Femur (tissue), 1 donor: ENCODE data around the gene PRICKLE1.

Source experiments
- DNase-seq: peaks from one replicate; pipeline ENCODE4 v3.0.0-alpha.2; 2017

PRICKLE1 gene

DNA sequence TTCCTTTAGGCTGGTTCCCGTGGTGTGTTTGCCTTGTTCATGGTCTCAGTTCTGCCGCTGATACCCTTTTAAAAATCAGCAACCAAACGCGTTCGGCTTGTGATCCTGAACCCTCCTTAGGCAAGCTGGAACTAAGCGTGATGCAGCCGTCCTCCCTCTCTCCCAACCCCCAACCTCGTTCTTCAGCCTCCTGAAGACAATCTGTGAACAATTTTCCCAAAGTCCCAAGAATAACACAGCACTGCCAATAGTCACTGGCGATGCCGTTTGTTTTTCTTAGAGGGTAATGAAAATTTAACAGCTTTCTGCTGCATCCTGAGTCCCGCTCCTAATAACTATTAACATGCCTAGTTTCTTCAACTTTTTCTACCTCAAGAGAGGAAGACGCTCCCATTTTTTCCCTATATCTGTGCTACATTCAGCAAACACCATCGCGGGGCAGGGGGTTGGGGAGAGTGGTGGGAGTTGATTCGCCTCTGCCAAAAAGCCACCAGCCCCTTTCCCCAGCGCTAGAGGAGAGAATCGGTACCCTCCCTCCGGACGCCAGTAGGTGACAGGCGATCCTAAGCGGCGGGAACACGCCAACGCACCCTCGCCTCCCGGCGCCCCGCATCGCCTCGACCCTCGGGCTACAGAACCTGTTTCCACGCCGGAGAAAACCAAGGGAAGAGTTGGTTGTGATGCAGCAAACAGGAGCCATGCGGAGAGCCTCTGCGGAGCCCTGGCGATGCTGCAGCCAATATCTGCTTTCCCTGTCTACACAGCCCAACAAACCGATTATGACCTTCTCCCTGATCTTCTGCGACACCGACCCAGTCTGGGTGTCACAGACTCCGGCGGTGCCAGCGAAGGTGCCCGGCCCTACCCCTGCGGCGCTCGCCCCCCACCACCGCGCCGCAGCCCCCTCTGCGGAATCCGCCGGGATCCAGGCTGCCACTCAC, 752 bp downstream of the PRICKLE1 start:
- peak; percentile 73 for DNase-seq

DNA sequence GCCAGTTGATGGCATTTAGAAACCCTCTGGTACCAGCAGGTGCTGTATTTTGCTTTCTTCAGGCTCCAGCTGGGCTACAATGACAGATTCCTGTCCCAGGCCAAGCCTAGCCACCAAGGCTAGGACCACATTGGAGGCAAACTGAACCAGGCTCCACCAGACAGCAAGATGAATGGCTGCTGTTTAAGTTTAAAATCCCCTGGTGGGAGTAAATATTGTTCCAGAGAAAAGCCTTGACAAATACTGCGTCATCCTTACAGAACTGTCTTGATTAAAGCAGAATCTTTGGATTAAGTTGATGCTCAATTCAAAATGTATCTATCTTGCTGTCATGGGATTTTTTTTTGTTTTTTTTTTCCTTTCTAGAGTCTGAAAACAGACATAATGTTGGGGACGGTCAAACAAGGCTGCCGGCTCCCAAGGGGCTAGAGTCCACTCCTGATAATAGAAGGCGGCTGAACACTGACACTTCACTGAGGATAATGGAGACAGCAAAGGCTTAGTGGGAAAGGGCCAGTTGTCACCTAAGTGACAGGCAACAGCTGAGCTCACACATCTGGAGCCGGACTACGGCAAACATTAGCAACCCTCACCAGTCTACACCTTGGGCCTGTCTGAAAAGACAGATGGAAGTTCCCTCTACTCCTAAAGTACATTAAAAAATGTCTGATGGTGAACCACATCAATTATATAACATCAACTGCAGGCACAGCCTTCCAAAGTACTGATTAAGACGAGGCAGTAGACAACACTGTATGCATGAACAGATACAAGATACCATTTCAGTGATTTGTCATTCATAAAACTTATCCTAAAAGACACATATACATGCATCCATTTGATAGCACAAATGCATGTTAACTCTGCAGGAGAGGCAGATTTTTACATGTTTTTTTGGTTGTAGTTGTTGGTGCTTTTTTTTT, 1.7 kb downstream of the PRICKLE1 start:
- DNase-seq: no peak

DNA sequence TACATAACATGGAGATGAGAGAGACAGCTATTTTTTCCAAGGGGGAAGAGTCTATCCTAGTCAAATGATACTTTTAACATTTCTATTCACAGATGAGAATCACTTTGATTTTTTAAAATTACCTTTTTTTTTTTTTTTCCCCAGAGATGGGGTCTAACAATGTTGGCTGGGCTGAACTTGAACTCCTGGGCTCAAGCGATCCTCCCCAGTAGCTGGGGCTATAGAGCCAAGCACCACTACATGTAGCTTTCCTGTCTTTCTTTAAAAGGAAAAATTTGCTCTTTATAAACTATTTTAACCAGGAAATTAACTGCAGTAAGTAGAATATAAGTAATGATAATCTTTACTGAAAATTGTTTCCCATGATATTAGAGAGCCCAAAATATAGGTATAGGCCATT, 3.3 kb downstream of the PRICKLE1 start:
- no peak for DNase-seq

DNA sequence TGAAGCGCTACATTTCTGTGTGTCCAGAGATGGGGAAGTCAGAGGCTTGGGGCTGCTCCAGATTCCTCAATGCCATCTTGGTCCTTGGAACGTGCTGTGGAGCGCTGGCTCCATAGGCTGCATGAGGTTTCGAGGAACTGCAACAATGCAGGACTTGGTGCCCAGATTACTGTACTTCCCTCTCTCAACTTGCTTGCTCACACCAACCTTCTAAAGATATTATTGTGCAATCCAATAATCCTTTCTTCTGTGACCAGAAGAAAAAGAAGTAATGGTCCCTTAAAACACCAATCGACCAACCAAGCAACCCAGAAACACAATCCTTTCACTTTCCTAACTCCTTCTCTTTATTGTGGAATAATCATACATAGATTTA, 3.7 kb downstream of the PRICKLE1 start:
- no peak for DNase-seq

DNA sequence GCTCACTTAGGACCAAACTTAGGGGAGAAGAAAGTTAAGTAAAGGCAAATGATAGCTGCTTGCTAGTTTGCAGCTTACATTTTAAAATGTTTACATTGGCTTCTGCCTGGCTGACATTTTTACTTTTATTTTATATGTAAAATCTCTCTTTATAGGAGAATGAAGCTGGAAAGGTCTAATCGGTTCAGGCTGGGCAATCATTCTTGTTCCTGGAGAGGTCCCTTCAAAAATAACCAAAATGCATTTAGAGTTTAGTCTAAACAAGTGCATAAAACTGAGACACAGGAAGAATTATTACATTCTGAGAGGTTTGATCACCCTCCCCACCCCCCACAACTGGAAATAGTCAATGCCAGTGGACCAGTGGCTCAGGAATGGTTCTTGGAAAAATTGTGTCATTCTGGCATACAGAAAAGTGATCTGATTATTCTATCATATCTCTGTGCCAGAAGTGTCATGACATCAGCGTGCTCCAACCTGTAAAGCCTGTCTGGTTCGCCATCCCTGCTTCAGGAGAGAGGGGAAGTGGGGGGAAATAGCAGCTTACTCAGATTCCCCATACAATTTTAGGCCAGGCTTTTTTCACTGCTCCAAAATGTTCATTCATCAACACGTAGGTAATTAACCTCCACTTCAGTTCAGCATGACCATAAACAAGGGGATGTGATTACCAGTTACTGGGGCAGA, 4.2 kb downstream of the PRICKLE1 start:
- no peak for DNase-seq

DNA sequence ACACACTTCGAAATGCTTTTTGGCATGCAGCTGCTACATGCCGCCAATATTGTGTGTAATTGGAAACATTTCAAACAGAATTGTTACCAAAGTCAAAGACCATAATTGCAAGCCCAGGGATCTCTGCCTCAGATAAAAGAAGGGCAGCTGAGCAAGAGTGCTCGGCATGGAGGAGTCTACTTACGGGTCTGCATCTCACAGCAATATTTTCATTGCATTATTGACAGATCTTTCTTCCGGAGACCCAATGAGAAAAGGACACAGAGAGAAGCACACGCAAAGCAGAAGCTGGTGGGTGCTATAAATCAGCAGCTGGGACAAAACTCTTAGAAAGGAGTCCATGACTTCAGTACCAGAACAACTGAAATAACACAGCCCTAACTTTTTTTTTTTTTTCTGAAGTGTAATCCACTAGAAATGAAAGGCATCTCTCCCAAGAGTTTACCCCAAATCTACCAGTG, 4.9 kb downstream of the PRICKLE1 start:
- DNase-seq: no peak

DNA sequence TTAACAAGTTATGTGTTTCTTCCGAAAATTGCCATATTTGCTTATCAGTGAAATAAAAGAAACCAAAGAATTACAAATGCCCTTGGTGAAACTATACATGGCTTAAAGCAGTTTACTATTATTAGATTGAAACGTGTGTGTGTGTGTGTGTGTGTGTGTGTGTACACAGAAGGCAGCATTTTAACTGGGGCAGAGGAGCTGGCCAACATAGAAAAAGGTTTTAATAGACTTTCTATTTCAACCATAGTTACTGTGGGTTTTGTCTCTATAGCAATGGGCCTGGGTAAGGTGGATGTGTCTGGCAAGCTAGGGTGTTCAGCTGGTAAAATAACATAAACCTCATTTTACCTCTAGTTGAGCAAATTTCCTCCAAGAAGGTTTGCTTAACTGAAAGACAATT, 6.5 kb downstream of the PRICKLE1 start:
- DNase-seq: no peak

DNA sequence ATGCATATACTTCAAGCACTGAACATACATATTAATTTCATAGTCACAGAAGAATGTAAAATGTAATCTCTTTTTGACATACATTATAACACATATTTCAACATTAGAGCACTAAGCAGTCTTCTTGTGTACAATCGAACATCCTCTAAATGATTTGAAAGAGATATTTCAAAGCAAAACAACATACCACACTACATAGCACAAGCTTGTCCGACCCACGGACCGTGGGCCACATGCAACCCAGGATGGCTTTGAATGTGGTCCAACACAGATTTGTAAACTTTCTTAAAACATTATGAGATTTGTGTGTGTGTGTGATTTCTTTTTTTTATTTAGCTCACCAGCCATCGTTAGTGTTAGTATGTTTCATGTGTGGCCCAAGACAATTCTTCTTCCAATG, 7.0 kb downstream of the PRICKLE1 start:
- DNase-seq: no peak

DNA sequence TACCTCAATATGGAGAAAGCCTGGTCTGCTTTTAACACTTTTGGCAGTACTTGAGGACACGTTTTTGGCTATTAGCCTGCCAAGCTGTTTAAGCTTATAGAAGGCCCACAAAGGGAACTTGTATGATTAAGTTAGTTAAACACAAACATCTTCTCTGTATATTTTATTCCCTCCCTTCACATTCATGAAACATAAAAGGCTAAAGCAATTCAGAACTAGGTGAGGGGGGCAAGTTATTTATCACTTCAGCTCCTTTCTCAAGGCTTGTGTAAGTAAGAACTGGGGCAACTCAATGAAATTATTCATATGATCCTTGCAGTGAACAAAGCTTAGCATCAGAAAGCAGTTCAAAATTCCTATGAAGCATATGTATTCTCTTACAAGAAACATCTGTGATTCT, 7.5 kb downstream of the PRICKLE1 start:
- DNase-seq: peak; percentile 79

DNA sequence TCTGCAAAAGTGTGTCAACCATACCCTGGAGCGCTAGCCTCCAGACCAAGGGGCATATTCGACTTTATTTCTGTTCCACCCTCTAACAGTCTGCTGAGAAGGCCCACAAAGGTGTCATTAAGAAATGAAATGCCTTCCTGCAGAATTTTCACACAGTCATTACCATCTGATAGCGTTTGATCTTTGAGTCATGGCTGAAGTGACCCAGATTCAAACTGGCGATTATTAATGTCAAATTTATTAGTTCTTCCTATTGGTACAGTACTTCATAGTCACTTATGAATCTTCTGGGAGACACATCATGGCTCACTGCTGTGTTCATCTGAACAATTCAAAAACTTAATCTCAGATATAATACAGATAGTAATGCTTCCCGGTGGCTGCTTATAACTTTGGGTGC, 13.2 kb downstream of the PRICKLE1 start:
- DNase-seq: no peak

DNA sequence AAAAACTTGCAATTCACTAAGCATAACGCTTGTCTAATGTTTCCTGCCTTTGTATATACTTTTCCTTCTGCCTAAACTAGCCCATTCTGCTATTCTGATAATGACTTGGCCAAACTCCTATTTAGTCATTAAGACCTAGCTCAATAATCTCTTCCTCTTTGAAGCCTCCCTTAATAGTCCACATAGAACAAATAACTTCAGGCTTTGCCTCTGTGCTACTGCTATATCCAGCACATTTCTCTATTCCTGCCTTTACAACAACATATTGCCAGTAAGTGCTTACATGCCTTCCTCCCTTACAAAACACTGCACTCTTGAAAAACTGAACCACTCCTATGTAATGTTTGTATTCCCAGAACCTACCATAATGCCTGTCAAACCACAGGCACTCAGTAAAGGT, 13.8 kb downstream of the PRICKLE1 start:
- DNase-seq: no peak

DNA sequence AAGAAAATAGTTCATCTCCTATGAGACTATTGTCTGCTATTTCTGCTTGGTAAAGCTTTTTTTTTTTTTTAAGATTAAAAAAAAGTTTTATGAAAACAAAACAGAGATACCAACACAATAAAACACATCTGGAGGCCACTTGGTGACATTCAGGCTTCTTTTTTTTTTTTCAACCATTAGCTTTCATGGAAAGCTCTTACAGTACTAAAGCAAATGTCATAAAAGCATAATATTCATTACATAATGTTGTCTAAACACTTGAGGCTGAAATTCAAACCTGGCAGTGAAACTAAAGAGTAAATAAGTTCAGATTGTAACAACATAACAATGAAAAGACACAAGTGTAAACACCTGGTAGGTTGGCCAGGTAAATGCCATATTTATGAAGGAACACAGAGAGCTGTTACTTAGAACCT, 14.7 kb downstream of the PRICKLE1 start:
- no peak for DNase-seq

DNA sequence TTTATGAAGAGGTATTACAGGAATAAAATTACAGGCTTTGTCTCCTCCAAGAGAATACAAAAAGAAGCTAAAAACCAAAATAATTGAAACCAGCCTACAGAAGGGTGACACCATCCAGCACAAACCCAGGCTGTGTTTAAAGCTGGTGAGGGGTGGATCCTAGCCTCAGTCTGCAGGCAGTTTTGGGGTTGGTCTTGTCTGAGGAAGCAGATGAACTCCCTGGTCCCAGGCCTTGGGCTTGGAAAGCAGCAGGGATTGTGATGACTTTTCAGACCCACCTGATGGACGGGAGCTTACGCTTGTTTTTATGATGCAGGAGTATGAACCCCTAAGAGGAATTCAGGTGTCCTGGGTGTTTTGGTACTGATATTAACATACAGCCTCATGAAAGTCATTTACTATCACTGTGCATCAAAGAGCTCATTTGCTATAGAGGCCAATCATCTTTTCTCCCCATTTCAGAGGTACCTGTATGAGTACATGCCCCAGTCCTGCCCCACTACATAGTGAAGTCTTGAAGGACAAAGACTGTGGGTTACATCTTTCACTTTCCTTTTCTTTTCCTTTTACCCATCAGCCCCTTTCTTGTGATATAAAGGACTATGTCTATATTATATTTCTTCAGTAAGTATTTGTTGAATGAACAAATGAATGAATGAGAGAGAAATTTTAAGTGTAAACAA, 18.1 kb downstream of the PRICKLE1 start:
- no peak for DNase-seq

DNA sequence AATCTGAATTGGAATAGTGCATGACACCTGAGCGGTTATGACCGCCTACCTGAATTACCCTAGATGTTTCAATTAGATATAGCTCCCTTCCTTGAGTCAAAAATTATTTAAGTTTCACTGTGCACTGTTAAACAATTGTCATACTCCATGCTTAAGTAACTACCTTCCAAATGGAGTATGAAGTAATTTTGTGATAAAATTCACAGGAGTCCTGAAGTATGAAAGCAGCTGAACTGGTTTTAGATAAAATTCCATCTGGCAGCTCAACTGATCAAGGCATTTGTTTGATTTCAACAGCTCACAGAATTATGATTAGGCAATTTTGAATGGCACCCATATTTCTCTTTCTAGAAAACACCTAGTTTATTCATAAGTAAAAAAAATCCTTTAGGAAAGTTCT, 19.5 kb downstream of the PRICKLE1 start:
- no peak for DNase-seq

DNA sequence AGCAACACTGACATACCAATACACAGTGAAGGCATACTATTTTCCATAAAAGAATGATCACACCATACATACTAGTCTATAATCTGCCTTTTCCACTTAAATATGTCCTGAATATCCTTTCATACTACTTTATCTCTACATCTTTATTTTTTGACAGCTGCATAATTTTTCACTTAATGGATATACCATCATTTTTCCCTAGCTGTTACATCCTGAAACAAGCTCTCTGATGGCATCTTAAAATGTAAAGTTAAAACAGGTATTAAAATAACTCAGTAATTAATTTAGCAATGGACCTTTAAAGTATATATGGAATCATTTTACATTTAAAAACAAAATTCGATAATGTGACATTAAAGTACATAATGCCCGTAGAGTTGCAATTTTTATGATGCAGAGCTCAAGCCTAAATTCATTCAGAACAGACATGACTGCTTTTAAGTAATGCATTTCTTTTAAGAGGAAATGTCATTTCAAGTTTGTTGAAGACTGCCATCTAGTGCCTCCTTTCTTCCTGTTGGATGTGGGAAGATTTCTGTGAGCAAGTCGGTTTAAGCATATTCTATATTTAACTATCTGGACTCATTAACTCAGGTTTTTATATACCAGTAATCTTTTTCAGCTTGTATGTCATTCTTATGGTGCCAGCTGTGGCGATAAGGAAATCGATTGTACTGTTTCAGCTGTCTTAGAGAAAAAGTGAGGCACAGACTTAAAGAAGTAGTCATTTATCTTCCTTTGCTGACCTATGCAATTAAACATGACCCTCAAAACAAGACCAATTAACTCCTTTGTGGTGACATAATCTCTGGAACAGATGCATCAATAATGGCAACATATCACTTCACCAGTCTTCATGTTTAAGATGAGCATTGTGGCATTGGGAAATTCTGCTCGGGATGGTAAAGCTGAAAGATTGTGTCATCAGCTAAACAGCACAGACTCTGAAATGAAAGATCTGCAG, 20.3 kb downstream of the PRICKLE1 start:
- DNase-seq: no peak

DNA sequence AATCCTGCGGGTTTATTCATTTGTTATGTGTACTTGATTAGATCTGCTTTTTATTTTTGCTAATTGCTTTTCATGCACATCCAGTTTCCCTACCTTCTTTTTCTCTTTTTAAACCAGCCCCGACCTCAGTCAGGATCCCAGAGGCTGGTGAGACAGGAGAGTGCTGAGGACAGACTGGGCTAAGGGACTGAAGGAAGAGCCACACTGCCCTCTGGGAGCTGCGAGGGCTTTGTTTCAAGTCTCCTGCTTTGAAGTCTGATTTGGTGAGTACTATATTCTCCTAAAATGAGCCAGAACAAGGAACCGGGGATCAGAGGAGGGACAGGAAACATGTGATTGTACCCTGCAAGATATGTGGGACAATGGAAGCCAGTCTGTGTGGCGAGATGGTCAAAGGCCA, 23.9 kb downstream of the PRICKLE1 start:
- DNase-seq: no peak

DNA sequence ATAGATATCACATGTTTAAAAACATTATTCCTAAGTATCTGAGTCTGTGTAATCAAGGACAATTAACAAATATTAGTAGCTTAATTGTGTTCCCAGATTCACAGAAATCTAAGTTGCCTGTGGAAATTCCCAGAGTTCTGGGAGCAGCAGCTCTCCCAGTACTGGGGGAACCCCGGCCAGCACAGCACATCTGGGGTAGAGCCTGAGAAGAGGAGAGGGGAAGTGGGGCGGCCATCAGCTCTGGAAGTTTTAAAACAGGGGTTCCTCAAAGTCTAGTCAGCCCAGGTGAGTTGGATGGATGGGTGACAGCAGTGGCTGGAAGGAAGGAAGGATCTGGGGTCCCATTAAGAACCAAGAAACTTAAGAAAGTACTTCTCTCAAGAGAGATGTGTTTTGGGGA, 24.6 kb downstream of the PRICKLE1 start:
- DNase-seq: no peak

DNA sequence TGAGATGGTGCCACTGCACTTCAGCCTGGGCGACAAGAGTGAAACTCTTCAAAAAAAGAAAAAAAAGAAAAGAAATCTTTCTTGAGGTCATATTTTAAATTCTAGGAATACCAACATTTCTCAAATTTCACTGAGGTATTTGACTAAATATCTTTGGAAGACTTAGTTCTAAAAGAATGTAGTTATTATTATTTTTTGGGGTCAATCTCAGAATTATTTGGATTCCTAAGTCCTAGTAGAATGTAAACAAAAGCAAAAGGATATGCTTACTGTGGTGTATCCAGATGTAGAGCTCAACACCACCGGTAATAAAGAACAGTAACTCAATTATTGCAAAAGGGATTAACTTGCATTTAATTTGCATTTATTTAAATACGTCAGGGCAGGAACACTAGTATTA, 25.0 kb downstream of the PRICKLE1 start:
- no peak for DNase-seq

DNA sequence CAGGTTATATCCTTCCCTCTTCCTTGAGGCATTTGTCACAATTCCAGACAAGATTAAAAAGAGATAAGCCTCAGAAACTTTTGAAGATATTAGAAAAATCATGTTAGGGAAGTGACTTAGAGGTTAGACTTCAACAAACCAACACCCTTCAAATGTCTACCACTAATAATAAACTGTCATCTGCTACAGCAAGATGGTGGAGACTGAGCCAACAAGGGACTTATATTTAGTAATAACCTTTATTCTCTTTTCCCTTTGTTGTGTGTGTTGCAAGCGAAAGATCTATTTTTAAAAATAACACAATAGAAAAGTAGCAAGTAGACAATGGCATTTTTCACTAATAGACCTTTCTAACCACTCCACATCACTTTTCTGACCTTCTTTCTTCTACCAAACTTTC, 28.6 kb downstream of the PRICKLE1 start:
- no peak for DNase-seq

DNA sequence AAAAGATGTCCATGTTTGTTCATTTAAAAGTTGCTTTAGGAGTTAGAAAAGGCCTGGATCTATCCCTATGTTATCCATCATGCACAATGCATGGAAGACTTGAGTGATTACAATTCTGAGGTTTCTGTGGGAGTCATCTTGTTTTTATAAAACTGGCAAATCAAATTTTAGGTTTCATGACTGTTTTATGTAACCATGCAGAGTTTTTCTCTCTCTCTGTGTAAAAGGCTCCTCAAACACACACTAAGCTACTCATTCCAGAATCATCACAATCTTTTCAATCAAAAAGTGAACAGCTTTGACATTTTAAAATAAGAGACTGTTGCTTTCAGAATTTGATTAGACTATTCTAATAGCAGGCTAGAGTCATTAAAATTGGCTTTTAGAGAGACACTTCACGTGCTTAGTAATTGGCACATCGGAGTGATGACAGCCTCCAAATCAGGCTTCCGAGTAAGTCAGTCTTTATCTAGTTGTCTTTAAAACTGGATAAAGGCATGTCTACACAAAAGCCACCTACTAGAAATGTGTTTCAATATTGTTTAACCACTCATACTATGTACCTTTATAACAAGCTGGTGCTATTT, 31.9 kb downstream of the PRICKLE1 start:
- no peak for DNase-seq

DNA sequence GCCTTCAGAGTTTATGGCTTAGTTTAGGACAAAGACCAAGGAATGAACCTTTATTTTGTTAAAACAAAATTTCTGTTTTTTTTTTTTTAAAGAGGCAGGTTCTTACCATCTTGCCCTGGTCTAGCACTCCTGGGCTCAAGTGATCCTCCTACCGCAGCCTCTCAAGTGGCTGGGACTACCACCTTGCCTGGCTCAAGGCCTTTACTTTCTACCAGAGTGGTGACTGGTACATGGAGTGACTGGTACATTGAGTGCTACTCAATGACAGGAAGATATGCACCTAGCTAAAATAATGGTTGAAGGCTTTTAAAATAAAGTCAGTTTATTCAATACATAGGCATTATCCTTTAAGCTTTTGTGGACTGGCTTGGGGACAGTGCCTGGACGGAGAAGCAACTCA, 32.6 kb downstream of the PRICKLE1 start:
- DNase-seq: no peak
